Endodermal cell (in vitro differentiated cells): ENCODE measurements around the gene GPATCH4. TPM values are rescaled to one million over a fixed set of nuclear protein-coding genes. Genes with fewer than 3 reads are reported as not detected.

Source experiments
- DNase-seq: peaks from one replicate; pipeline ENCODE4 v3.0.0-alpha.2; 2017
- H3K27ac ChIP-seq: 2 replicates; pipeline ENCODE4 v1.5.1; 2013; ENCODE audit warnings: mild to moderate bottlenecking, low read depth, low read length, moderate library complexity
- H3K27me3 ChIP-seq: 2 replicates; pipeline ENCODE4 v1.6.1; 2013; ENCODE audit warnings: mild to moderate bottlenecking, low read length, moderate library complexity; ENCODE audit not compliant: insufficient read depth, control insufficient read depth, poor library complexity, severe bottlenecking
- H3K36me3 ChIP-seq: 2 replicates; pipeline ENCODE4 v1.7.0; 2013; ENCODE audit warnings: mild to moderate bottlenecking, low read length, moderate library complexity; ENCODE audit not compliant: control insufficient read depth, insufficient read depth
- H3K4me1 ChIP-seq: one replicate; pipeline ENCODE4 v1.7.0; 2013; ENCODE audit warnings: low read length; ENCODE audit not compliant: control insufficient read depth, insufficient read depth
- H3K4me3 ChIP-seq: 2 replicates; pipeline ENCODE4 v1.5.1; 2013; ENCODE audit warnings: mild to moderate bottlenecking, low read length, moderate library complexity
- H3K9ac ChIP-seq: 2 replicates; pipeline ENCODE4 v1.6.1; 2013; ENCODE audit warnings: mild to moderate bottlenecking, low read length, moderate library complexity; ENCODE audit not compliant: poor library complexity, severe bottlenecking; ENCODE audit errors: extremely low read depth
- H3K9me3 ChIP-seq: 2 replicates; pipeline ENCODE4 v1.6.1; 2013; ENCODE audit warnings: mild to moderate bottlenecking, low read length, moderate library complexity; ENCODE audit not compliant: control insufficient read depth
- H3K27ac Mint-ChIP-seq: 2 replicates; pipeline ENCODE4 v1.8.0; 2020; ENCODE audit warnings: mixed read lengths
- H3K27me3 Mint-ChIP-seq: 2 replicates; pipeline ENCODE4 v1.8.0; 2021; ENCODE audit warnings: mild to moderate bottlenecking, mixed read lengths; ENCODE audit not compliant: insufficient read depth
- H3K36me3 Mint-ChIP-seq: 2 replicates; pipeline ENCODE4 v1.8.0; 2020; ENCODE audit warnings: low read depth, mixed read lengths
- H3K4me1 Mint-ChIP-seq: 2 replicates; pipeline ENCODE4 v1.8.0; 2020; ENCODE audit warnings: mixed read lengths
- H3K4me3 Mint-ChIP-seq: 2 replicates; pipeline ENCODE4 v1.8.0; 2020; ENCODE audit warnings: mild to moderate bottlenecking, moderate library complexity, mixed read lengths
- H3K9me3 Mint-ChIP-seq: 2 replicates; pipeline ENCODE4 v1.8.0; 2020; ENCODE audit warnings: mild to moderate bottlenecking, mixed read lengths
- CTCF ChIP-seq: fragments of 200-600 bp; sonication (generic); conservative IDR thresholded peaks from 2 replicates; pipeline ENCODE4 v1.5.0; 2021; ENCODE audit warnings: antibody characterized with exemption, mild to moderate bottlenecking
- WGBS, 2 experiments: methylation state at CpG; one replicate each; pipeline versions ENCODE4 v1.1.5 to v1.1.7; 2013; ENCODE audit warnings: missing lambda C conversion rate in 2 of 2, mixed read lengths in 1 of 2; ENCODE audit not compliant: insufficient coverage in 1 of 2, insufficient read length in 1 of 2; 5-methylcytosine and 5-hydroxymethylcytosine counted together
- total RNA-seq, 2 donors: library from RNA; stranded (reverse); fragmentation: NEBNext Ultra II Directional in 1 of 2; extraction: Animal tissue kit (Norgen Biotek cat#: 25700) in 1 of 2; gene quantifications; 2 replicates in 1 of 2; 3 replicates in 1 of 2; pipeline ENCODE4 v1.2.1, GENCODE V29; 2021

GPATCH4 gene
- total RNA-seq, 2 donors from 2014 or later: 23.0 to 34.4 TPM

GRCh38 chr1:156645056-156645455 is 43.8 kb upstream of the GPATCH4 start:
- 87 to 93% methylated on average over 2 of the region's 3 CpGs for WGBS, 2 experiments
- H3K9me3 Mint-ChIP-seq: no peaks in the 10 kb centered on the region
- no peak overlapping the region for H3K9ac ChIP-seq
- no peak overlapping the region for H3K27ac ChIP-seq
- H3K4me3 Mint-ChIP-seq: no peak overlapping the region
- DNase-seq: no peak
- H3K4me1 ChIP-seq: no peaks in the 10 kb centered on the region
- TF ChIP-seq CTCF: no peak
- peaks cover 96% of the 10 kb centered on the region for H3K27me3 ChIP-seq
- peaks cover 15% of the 10 kb centered on the region for H3K4me1 Mint-ChIP-seq
- H3K9me3 ChIP-seq: no peaks in the 10 kb centered on the region
- H3K27me3 Mint-ChIP-seq: peaks cover 99% of the 10 kb centered on the region
- H3K27ac Mint-ChIP-seq: no peak overlapping the region
- H3K4me3 ChIP-seq: no peak overlapping the region
- no peaks in the 10 kb centered on the region for H3K36me3 ChIP-seq
- H3K36me3 Mint-ChIP-seq: no peaks in the 10 kb centered on the region

GRCh38 chr1:156644640-156645039 is 43.4 kb upstream of the GPATCH4 start:
- Mint-ChIP-seq H3K36me3 (no peaks in the 10 kb centered on the region), H3K9me3 (no peaks in the 10 kb centered on the region), H3K27me3 (peaks cover 99% of the 10 kb centered on the region), H3K4me1 (peaks cover 15% of the 10 kb centered on the region), H3K4me3 (no peak overlapping the region), H3K27ac (no peak overlapping the region)
- DNase-seq: no peak
- no peak overlapping the region for H3K9ac ChIP-seq
- H3K4me3 ChIP-seq: no peak overlapping the region
- peaks cover 96% of the 10 kb centered on the region for H3K27me3 ChIP-seq
- WGBS, 2 experiments: 60 to 80% methylated on average over 1 of the region's 1 CpG
- H3K36me3 ChIP-seq: no peaks in the 10 kb centered on the region
- no peaks in the 10 kb centered on the region for H3K9me3 ChIP-seq
- no peak overlapping the region for H3K27ac ChIP-seq
- no peaks in the 10 kb centered on the region for H3K4me1 ChIP-seq
- no peak for TF ChIP-seq CTCF

- peaks cover 99% of the 10 kb centered on the region for H3K27me3 Mint-ChIP-seq
- TF ChIP-seq CTCF: no peak
Observed at GRCh38 chr1:156644146-156644545, 42.9 kb upstream of the GPATCH4 start.

More at GRCh38 chr1:156644146-156644545, 42.9 kb upstream of the GPATCH4 start:
- Mint-ChIP-seq H3K27ac (no peak overlapping the region), H3K4me3 (no peak overlapping the region), H3K4me1 (peaks cover 12% of the 10 kb centered on the region), H3K36me3 (no peaks in the 10 kb centered on the region), H3K9me3 (no peaks in the 10 kb centered on the region)
- no peak overlapping the region for H3K9ac ChIP-seq
- H3K27me3 ChIP-seq: peaks cover 97% of the 10 kb centered on the region
- WGBS, 2 experiments: 87 to 100% methylated on average over 1 to 3 of the region's 3 CpGs
- H3K4me3 ChIP-seq: no peak overlapping the region
- no peak for DNase-seq
- no peaks in the 10 kb centered on the region for H3K36me3 ChIP-seq
- H3K4me1 ChIP-seq: no peaks in the 10 kb centered on the region
- no peaks in the 10 kb centered on the region for H3K9me3 ChIP-seq
- H3K27ac ChIP-seq: no peak overlapping the region
